Natural killer cell (primary cell): ENCODE measurements around the gene CRYZL1. TPM values are rescaled to one million over a fixed set of nuclear protein-coding genes. Genes with fewer than 3 reads are reported as not detected.

Experiments used
- ATAC-seq, 3 donors: fragments of 150-1000 bp in 2 of 3; fragments of 200-7000 bp in 1 of 3; cut with Tn5 transposase; 1 replicate in 1 of 3; 2 replicates in 2 of 3; pipeline ENCODE4 v1.10.0; 2021; ENCODE audit warnings: mild to moderate bottlenecking in 2 of 3, moderate library complexity in 2 of 3
- DNase-seq, 2 donors: peaks; one replicate each; pipeline versions ENCODE4 v3.0.0 to v3.0.0-alpha.2; 2013 to 2021; ENCODE audit warnings: mixed read lengths in 1 of 2
- H3K27ac ChIP-seq: one replicate; pipeline ENCODE4 v1.5.1; 2013; ENCODE audit warnings: mild to moderate bottlenecking, low read length
- H3K27me3 ChIP-seq: one replicate; pipeline ENCODE4 v1.6.1; 2013; ENCODE audit warnings: low read length; ENCODE audit not compliant: control insufficient read depth, insufficient read depth
- H3K36me3 ChIP-seq: one replicate; pipeline ENCODE4 v1.6.1; 2013; ENCODE audit warnings: low read length; ENCODE audit not compliant: control insufficient read depth, insufficient read depth
- H3K4me1 ChIP-seq: one replicate; pipeline ENCODE4 v1.6.1; 2013; ENCODE audit warnings: low read length; ENCODE audit not compliant: control insufficient read depth, insufficient read depth
- H3K4me3 ChIP-seq: one replicate; pipeline ENCODE4 v1.5.1; 2013; ENCODE audit warnings: low read length
- H3K9me3 ChIP-seq: one replicate; pipeline ENCODE4 v1.6.1; 2013; ENCODE audit warnings: low read length; ENCODE audit not compliant: control insufficient read depth, insufficient read depth
- H3K27ac Mint-ChIP-seq, 2 donors: one replicate each; pipeline ENCODE4 v1.8.0; 2022; ENCODE audit warnings: mild to moderate bottlenecking in 2 of 2, mixed read lengths in 2 of 2, moderate library complexity in 1 of 2
- H3K27me3 Mint-ChIP-seq, 2 donors: one replicate each; pipeline ENCODE4 v1.8.0; 2022; ENCODE audit warnings: low read depth in 2 of 2, mixed read lengths in 2 of 2
- H3K36me3 Mint-ChIP-seq: one replicate; pipeline ENCODE4 v1.8.0; 2022; ENCODE audit warnings: mixed read lengths
- H3K4me1 Mint-ChIP-seq, 2 donors: one replicate each; pipeline ENCODE4 v1.8.0; 2022; ENCODE audit warnings: mixed read lengths in 2 of 2
- H3K4me3 Mint-ChIP-seq: one replicate; pipeline ENCODE4 v1.8.0; 2022; ENCODE audit warnings: mild to moderate bottlenecking, moderate library complexity, mixed read lengths
- H3K9me3 Mint-ChIP-seq, 2 donors: one replicate each; pipeline ENCODE4 v1.8.0; 2022; ENCODE audit warnings: mixed read lengths in 2 of 2
- CTCF ChIP-seq: fragments of 200-600 bp; IDR thresholded peaks from one replicate; pipeline ENCODE4 v1.8.0; 2022; ENCODE audit warnings: antibody characterized with exemption
- WGBS: methylation state at CpG from one replicate; pipeline ENCODE4 v1.1.7; 2013; ENCODE audit warnings: missing lambda C conversion rate; ENCODE audit not compliant: insufficient coverage; 5-methylcytosine and 5-hydroxymethylcytosine counted together
- intact Hi-C: fragments of 100-400 bp; cut with micrococcal nuclease; formaldehyde crosslinking; loops from one replicate; pipeline ENCODE4 v1.14.2; 2022
- total RNA-seq, 4 donors: library from RNA; stranded (reverse); fragments of 120-200 nt in 1 of 4; gene quantifications; one replicate each; pipeline versions ENCODE4 v1.2.3 to v1.2.4, GENCODE V29; 2013 to 2022

The CRYZL1 gene
- total RNA-seq, 3 donors from 2014 or later (not counting 1 experiment from before 2014, with no cell fraction given) = 25.8 to 32.8 (median 30.0) TPM

DNA sequence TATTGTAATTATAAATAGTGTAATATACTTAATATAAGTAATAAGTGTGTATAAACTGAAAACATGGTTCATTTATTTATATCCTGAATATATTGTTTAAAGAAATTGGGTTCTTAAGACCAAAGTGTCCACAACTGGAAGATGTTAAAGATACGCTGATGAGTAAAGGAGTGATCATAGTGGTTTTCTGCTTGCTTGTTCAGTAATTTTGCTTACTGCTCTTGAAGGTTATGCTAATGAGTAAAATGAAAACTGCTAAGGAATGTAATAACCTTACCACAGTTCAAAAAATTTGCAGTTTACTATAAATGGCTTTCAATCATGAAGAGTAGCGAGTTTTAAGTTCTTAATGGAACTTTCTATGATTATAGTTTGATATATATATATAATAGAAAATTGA is 75.0 kb downstream of the CRYZL1 start:
- H3K27me3 Mint-ChIP-seq = no peaks in the 10 kb centered on the region
- H3K36me3 Mint-ChIP-seq = peaks cover 18% of the 10 kb centered on the region

GRCh38 chr21:33562389-33562788 is 79.2 kb downstream of the CRYZL1 start:
- Mint-ChIP-seq H3K27me3 (no peaks in the 10 kb centered on the region), H3K9me3 (no peaks in the 10 kb centered on the region), H3K4me3 (no peak overlapping the region), H3K36me3 (peaks cover 28% of the 10 kb centered on the region), H3K27ac (peak overlapping the region in 1 of 2 donors; percentile 74), H3K4me1 (peaks cover 31 to 49% of the 10 kb centered on the region in 2 donors)
- ATAC-seq (no peak), DNase-seq (no peak)
- Histone ChIP-seq H3K9me3 (no peaks in the 10 kb centered on the region), H3K4me1 (peaks cover under 1% of the 10 kb centered on the region), H3K36me3 (peaks cover 81% of the 10 kb centered on the region), H3K4me3 (no peak overlapping the region), H3K27ac (no peak overlapping the region), H3K27me3 (no peaks in the 10 kb centered on the region)
- no CpG with 5 or more reads among the region's 2 CpGs for WGBS
- intact Hi-C loops = no loop called here
- no peak for TF ChIP-seq CTCF

More for the DNA sequence above, 75.0 kb downstream of the CRYZL1 start:
- intact Hi-C loops = no loop called here
- Mint-ChIP-seq H3K9me3 (no peaks in the 10 kb centered on the region), H3K4me1 (peaks cover 32 to 35% of the 10 kb centered on the region in 2 donors), H3K27ac (peak overlapping the region; percentile 42 to 50), H3K4me3 (no peak overlapping the region)
- Histone ChIP-seq H3K27me3 (no peaks in the 10 kb centered on the region), H3K4me3 (no peak overlapping the region), H3K36me3 (peaks cover 78% of the 10 kb centered on the region), H3K4me1 (no peaks in the 10 kb centered on the region), H3K9me3 (no peaks in the 10 kb centered on the region), H3K27ac (no peak overlapping the region)
- no peak for DNase-seq
- no peak for ATAC-seq
- 88% methylated on average over 1 of the region's 2 CpGs for WGBS
- TF ChIP-seq CTCF = no peak

GRCh38 chr21:33561373-33561772 is 80.2 kb downstream of the CRYZL1 start:
- no peak overlapping the region for H3K4me3 ChIP-seq
- peaks cover 4% of the 10 kb centered on the region for H3K4me1 ChIP-seq
- H3K36me3 ChIP-seq = peaks cover 78% of the 10 kb centered on the region
- no peaks in the 10 kb centered on the region for H3K9me3 ChIP-seq
- Mint-ChIP-seq H3K4me1 (peaks cover 41 to 59% of the 10 kb centered on the region in 2 donors), H3K36me3 (peaks cover 36% of the 10 kb centered on the region), H3K27me3 (no peaks in the 10 kb centered on the region), H3K4me3 (no peak overlapping the region), H3K27ac (peak overlapping the region; percentile 54 to 74), H3K9me3 (no peaks in the 10 kb centered on the region)
- intact Hi-C loops = no loop called here
- 100% methylated on average over 1 of the region's 2 CpGs for WGBS
- TF ChIP-seq CTCF = no peak
- H3K27me3 ChIP-seq = no peaks in the 10 kb centered on the region
- no peak for ATAC-seq
- no peak for DNase-seq
- no peak overlapping the region for H3K27ac ChIP-seq

DNA sequence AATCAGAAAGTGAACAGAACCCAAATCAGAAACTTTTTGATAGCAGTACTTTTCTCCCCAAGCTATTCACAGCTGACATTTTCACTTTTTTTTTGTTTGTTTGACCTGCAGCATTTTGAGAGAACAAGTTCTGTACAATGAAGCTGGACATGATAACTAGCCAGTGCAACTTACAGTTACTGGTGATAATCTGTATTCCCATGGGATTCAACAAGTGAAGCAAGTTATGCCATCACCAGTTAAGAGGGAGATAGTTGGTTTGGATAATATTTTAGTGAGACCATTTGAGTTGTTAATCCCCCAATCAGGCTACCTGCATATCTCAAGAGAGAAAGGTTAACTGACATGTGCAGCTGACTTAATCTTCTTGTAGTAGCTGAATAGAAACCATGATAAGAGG is 80.6 kb downstream of the CRYZL1 start:
- no peak overlapping the region for H3K4me3 Mint-ChIP-seq
- ATAC-seq = peak in 1 of 3 donors; percentile 4
- no peaks in the 10 kb centered on the region for H3K9me3 Mint-ChIP-seq
- H3K4me1 Mint-ChIP-seq = peaks cover 45 to 63% of the 10 kb centered on the region in 2 donors
- DNase-seq = no peak
- TF ChIP-seq CTCF = no peak
- no peaks in the 10 kb centered on the region for H3K27me3 Mint-ChIP-seq
- H3K27ac Mint-ChIP-seq = peak overlapping the region; percentile 54 to 74
- Histone ChIP-seq H3K9me3 (no peaks in the 10 kb centered on the region), H3K27ac (no peak overlapping the region), H3K4me3 (no peak overlapping the region), H3K4me1 (peaks cover 4% of the 10 kb centered on the region), H3K36me3 (peaks cover 80% of the 10 kb centered on the region), H3K27me3 (no peaks in the 10 kb centered on the region)
- peaks cover 36% of the 10 kb centered on the region for H3K36me3 Mint-ChIP-seq
- intact Hi-C loops = no loop called here
